Cardiac muscle cell (in vitro differentiated cells and primary cell): ENCODE measurements around the gene MMD2. TPM values are rescaled to one million over a fixed set of nuclear protein-coding genes. Genes with fewer than 3 reads are reported as not detected.

Experiments
- DNase-seq, 2 donors: peaks; one replicate each; pipeline versions ENCODE4 v3.0.0 to v3.0.0-alpha.2; 2010 to 2017; ENCODE audit warnings: low read depth in 1 of 2, low spot score in 1 of 2
- H3K27ac ChIP-seq: fragments of 200-600 bp; sonication (generic); 2 replicates; pipeline ENCODE4 v1.5.1; 2016
- H3K27me3 ChIP-seq: fragments of 200-600 bp; sonication (generic); 2 replicates; pipeline ENCODE4 v1.6.0; 2016; ENCODE audit warnings: control low read depth
- H3K36me3 ChIP-seq: fragments of 200-600 bp; sonication (generic); 2 replicates; pipeline ENCODE4 v1.5.1; 2016; ENCODE audit warnings: control low read depth
- H3K4me1 ChIP-seq: fragments of 200-600 bp; sonication (generic); 2 replicates; pipeline ENCODE4 v1.8.1; 2017; ENCODE audit warnings: low read depth, mild to moderate bottlenecking, mixed run types
- H3K4me3 ChIP-seq: fragments of 200-600 bp; sonication (generic); 2 replicates; pipeline ENCODE4 v1.5.1; 2016; ENCODE audit warnings: mild to moderate bottlenecking
- H3K9me3 ChIP-seq: fragments of 200-600 bp; sonication (generic); 2 replicates; pipeline ENCODE4 v1.5.1; 2017; ENCODE audit warnings: low read depth, mild to moderate bottlenecking, control low read depth
- polyA plus RNA-seq: library from polyadenylated mRNA; unstranded; fragments of >200 nt; fragmentation: Nextera tagmentation; extraction: Ambion mirVana; gene quantifications from 2 replicates; pipeline ENCODE4 v1.2.1, GENCODE V29; 2016
- total RNA-seq: library from RNA; depleted of rRNA; stranded (reverse); fragments of >200 nt; gene quantifications from 2 replicates; pipeline ENCODE4 v1.2.3, GENCODE V29; 2016
- TF ChIP-seq, protein P1 (sequence below): IDR thresholded peaks from 2 replicates; pipeline ENCODE4 v1.5.1; 2012; ENCODE audit warnings: low read depth, mild to moderate bottlenecking, low read length

MMD2 gene
- total and polyA plus RNA-seq, 2 experiments from 2014 or later, result not detected

DNA sequence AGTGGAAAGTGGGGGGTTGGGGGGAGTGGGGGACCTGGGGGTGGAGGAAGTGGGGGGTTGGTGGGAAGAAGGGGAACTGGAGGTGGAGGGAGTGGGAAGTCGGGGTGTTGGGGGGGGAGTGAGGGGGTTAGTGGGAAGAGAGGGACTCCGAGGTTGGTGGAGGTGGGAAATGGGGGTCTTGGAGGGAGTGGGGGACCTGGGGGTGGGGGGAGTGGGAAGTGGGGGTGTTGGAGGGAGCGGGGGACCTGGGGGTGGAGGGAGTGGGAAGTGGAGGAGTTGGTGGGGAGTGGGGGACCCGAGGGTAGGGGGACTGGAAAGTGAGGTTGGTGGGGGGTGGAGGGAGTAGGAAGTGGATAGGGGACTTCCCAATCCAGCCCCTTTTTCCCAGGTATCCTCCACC lies 906 bp upstream of the MMD2 start:
- no peaks in the 10 kb centered on the region for H3K36me3 ChIP-seq
- H3K9me3 ChIP-seq, result no peaks in the 10 kb centered on the region
- no peak for DNase-seq
- TF ChIP-seq, protein P1, sequence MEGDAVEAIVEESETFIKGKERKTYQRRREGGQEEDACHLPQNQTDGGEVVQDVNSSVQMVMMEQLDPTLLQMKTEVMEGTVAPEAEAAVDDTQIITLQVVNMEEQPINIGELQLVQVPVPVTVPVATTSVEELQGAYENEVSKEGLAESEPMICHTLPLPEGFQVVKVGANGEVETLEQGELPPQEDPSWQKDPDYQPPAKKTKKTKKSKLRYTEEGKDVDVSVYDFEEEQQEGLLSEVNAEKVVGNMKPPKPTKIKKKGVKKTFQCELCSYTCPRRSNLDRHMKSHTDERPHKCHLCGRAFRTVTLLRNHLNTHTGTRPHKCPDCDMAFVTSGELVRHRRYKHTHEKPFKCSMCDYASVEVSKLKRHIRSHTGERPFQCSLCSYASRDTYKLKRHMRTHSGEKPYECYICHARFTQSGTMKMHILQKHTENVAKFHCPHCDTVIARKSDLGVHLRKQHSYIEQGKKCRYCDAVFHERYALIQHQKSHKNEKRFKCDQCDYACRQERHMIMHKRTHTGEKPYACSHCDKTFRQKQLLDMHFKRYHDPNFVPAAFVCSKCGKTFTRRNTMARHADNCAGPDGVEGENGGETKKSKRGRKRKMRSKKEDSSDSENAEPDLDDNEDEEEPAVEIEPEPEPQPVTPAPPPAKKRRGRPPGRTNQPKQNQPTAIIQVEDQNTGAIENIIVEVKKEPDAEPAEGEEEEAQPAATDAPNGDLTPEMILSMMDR, result no peak
- peaks cover 54% of the 10 kb centered on the region for H3K27me3 ChIP-seq
- no peaks in the 10 kb centered on the region for H3K4me1 ChIP-seq
- H3K4me3 ChIP-seq, result no peak overlapping the region
- H3K27ac ChIP-seq, result no peak overlapping the region

DNA sequence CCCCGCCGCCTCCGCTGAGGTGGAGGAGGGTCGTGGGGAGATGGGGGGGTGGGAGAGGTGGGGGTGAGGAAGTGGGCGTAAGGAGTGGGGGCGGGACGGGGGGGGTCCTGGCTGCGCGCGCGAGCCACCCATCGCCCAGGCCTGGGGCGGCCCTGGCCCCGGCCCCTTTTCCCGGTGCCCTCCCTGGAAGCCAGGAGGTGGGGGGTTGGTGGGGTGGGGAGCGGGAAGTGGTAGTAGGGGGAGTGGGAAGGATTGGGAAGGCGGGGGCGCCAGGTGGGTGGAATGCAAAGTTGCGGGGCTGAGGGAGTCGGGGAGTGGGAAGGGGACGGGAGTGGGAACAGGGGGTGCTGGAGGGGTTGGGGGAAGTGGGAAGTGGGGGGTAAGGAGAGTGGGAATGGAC lies 319 bp upstream of the MMD2 start:
- Histone ChIP-seq H3K9me3 (no peaks in the 10 kb centered on the region), H3K4me1 (no peaks in the 10 kb centered on the region), H3K36me3 (no peaks in the 10 kb centered on the region), H3K27me3 (peaks cover 55% of the 10 kb centered on the region), H3K27ac (no peak overlapping the region), H3K4me3 (peak overlapping the region; percentile 41)
- TF ChIP-seq, protein P1, result no peak
- no peak for DNase-seq

DNA sequence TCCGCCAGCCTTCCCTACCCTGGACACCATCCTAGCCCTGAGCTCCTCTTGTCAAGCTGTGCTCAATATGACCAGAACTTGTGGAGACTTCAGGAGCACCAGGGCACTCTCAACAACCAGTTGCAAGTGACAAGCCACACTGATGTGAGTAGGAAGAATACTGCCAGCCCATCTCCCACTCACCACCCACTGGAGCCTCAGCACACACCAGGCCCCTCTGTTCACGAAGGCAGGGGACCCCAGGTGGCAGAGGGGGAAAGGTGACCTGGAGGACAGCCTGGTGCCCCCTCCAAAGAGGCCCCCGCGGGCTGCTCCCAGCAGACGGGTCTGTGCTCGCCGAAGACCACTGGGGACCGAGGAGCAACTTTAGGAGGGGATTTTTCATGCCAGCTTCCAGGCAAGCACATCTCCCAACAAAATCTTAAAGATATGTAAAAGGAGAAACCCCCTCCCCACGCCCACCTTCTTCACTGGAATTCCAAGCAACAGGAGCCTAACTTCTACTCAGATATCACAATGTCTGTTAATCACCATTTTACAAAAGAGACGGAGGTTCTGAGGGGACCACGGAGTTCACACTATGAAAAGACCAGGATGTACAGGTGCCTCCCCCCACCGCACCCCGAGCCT lies 1.0 kb downstream of the MMD2 start:
- Histone ChIP-seq H3K27me3 (peaks cover 50% of the 10 kb centered on the region), H3K27ac (no peak overlapping the region), H3K4me3 (no peak overlapping the region), H3K4me1 (no peaks in the 10 kb centered on the region), H3K9me3 (no peaks in the 10 kb centered on the region), H3K36me3 (no peaks in the 10 kb centered on the region)
- TF ChIP-seq, protein P1, result no peak
- DNase-seq, result no peak

DNA sequence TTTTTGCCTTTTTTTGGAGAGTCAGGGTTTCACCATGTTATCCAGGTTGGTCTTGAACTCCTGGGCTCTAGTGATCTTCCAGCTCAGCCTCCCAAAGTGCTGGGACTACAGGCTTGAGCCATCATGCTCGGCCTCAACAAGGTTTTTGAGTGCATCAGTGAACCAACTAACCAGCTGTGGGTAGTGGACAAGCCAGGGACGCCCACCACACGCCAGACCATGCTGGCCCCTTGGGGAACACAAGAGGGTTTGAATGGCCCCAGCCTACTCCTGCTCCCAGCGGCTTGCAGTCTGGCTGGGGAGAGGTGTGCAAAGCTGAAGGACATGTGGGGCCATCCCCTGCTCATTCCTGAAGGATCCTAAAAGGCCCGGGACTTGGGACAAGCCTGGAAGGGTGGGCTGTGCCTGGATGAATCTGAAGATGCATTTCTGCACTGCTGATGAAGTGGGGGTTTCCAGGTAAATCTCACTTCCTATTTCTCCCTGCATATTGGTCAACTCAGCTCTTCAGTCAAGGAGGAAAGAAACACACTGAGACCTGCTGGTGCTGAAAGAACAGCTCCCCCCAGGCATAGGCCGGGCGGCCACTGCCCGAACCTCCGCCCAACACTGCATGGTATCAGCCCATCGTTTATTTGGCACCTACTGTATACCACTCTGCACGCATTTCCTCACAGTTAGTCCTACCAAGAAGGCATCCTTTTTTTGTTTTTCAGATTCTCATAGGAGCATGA lies 6.9 kb downstream of the MMD2 start:
- Histone ChIP-seq H3K27ac (no peak overlapping the region), H3K4me1 (no peaks in the 10 kb centered on the region), H3K27me3 (peaks cover 20% of the 10 kb centered on the region), H3K9me3 (no peaks in the 10 kb centered on the region), H3K36me3 (no peaks in the 10 kb centered on the region), H3K4me3 (no peak overlapping the region)
- TF ChIP-seq, protein P1, result no peak
- peak; percentile 28 to 61 for DNase-seq

DNA sequence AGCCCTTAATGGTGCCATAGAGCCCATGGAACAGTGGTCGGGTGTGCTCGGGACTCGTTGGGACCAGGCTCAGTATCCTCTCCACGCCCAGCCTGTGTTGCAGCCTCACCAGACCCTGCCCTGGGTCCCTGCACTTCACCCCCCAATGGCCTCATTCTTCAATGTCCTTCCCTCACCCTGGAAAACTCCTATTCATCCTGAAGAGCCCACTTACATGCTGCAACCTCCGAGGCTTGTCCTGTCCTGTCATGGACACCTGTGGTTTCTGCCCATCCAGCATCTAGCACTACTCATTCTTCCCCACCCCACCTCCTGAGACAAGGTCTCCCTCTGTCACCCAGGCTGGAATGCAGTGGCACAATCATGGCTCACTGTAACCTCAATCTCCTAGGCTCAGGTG lies 7.7 kb downstream of the MMD2 start:
- H3K27ac ChIP-seq, result no peak overlapping the region
- TF ChIP-seq, protein P1, result no peak
- no peak for DNase-seq
- H3K36me3 ChIP-seq, result no peaks in the 10 kb centered on the region
- H3K27me3 ChIP-seq, result peaks cover 13% of the 10 kb centered on the region
- no peak overlapping the region for H3K4me3 ChIP-seq
- no peaks in the 10 kb centered on the region for H3K9me3 ChIP-seq
- no peaks in the 10 kb centered on the region for H3K4me1 ChIP-seq
